ENCODE results near the gene PSMB9.

- TF ChIP-seq POLR2A (IDR thresholded peaks at IDR 0.05) (no peak), CTCF (IDR thresholded peaks at IDR 0.05) (no peak), POLR2AphosphoS5 (IDR thresholded peaks at IDR 0.05) (no peak)
Observed at GRCh38 chr6:32840604-32841246, 13.3 kb upstream of the PSMB9 start.
